Mucosa of descending colon (tissue), 3 donors: ENCODE results near the gene ERP27. TPM values are rescaled to one million over a fixed set of nuclear protein-coding genes. Genes with fewer than 3 reads are reported as not detected.
A peak's percentile ranks its signal among the peaks of the same experiment; 100 is the strongest.

Experiments used
- ATAC-seq: fragments of 200-7000 bp; cut with Tn5 transposase; one replicate; pipeline ENCODE4 v1.9.1; 2020; ENCODE audit warnings: mild to moderate bottlenecking, moderate library complexity
- DNase-seq, 3 donors: peaks; one replicate each; pipeline ENCODE4 v3.0.0-alpha.2; 2020
- H3K36me3 ChIP-seq: fragments of 200-600 bp; one replicate; pipeline ENCODE4 v1.8.0; 2021; ENCODE audit warnings: low read depth, mild to moderate bottlenecking
- H3K4me1 ChIP-seq: fragments of 200-600 bp; one replicate; pipeline ENCODE4 v1.8.0; 2021; ENCODE audit warnings: low read depth, mild to moderate bottlenecking
- H3K4me3 ChIP-seq: fragments of 200-600 bp; one replicate; pipeline ENCODE4 v1.8.0; 2021; ENCODE audit warnings: mild to moderate bottlenecking
- H3K9me3 ChIP-seq: fragments of 200-600 bp; one replicate; pipeline ENCODE4 v1.8.0; 2021; ENCODE audit warnings: mild to moderate bottlenecking
- intact Hi-C, 2 donors: fragments of 100-400 bp; cut with DNase I in 1 of 2; cut with micrococcal nuclease in 1 of 2; formaldehyde crosslinking; loops; one replicate each; pipeline versions ENCODE4 v1.11.0 to v1.11.1; 2022; cut with DNase I, micrococcal nuclease
- total RNA-seq, 3 donors: library from RNA; stranded (reverse); fragmentation: NEBNext Ultra II Directional in 2 of 3; extraction: Animal tissue kit (Norgen Biotek cat#: 25700) in 2 of 3; gene quantifications; one replicate each; pipeline versions ENCODE4 v1.2.1 to v1.2.4, GENCODE V29; 2021 to 2023
- TF ChIP-seq, protein P1 (sequence below): fragments of 200-600 bp; IDR thresholded peaks from one replicate; pipeline ENCODE4 v1.8.0; 2022; ENCODE audit warnings: antibody characterized with exemption, mild to moderate bottlenecking
- donor health status: DM: no; HTN: no; CAD: no; lungs with moderate emphysema.
- donor health status: DM: no; HTN: no; CAD: no.
- donor health status: DM: no; HTN: yes; CAD: no.

ERP27 gene
- total RNA-seq, 3 donors from 2014 or later, result 1.4 to 5.6 (median 4.1) TPM

DNA sequence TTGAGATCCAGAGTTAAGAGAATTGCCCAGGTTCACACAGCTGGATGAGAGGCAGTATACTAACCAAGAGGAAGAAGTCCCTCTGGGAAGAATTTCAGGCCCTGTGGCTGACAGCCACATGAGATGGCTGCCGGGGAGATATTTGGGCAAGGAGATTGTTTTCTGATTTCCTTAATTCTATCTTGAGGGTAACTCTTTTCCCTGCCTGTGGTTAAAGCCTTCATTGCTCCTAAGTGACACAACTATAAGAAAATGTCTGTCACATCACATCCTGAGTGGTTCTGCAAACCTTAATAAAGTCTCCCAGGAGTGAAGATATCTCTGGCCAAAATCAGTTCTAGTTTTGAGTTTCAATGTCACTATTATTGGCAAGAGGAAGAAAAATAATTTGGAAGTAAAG lies 13.5 kb upstream of the ERP27 start:
- no peaks in the 10 kb centered on the region for H3K36me3 ChIP-seq
- no peaks in the 10 kb centered on the region for H3K9me3 ChIP-seq
- peaks cover 15% of the 10 kb centered on the region for H3K4me1 ChIP-seq
- DNase-seq (no peak), ATAC-seq (no peak)
- TF ChIP-seq, protein P1, sequence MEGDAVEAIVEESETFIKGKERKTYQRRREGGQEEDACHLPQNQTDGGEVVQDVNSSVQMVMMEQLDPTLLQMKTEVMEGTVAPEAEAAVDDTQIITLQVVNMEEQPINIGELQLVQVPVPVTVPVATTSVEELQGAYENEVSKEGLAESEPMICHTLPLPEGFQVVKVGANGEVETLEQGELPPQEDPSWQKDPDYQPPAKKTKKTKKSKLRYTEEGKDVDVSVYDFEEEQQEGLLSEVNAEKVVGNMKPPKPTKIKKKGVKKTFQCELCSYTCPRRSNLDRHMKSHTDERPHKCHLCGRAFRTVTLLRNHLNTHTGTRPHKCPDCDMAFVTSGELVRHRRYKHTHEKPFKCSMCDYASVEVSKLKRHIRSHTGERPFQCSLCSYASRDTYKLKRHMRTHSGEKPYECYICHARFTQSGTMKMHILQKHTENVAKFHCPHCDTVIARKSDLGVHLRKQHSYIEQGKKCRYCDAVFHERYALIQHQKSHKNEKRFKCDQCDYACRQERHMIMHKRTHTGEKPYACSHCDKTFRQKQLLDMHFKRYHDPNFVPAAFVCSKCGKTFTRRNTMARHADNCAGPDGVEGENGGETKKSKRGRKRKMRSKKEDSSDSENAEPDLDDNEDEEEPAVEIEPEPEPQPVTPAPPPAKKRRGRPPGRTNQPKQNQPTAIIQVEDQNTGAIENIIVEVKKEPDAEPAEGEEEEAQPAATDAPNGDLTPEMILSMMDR, result no peak
- no peak overlapping the region for H3K4me3 ChIP-seq
- intact Hi-C loops, result no loop called here

DNA sequence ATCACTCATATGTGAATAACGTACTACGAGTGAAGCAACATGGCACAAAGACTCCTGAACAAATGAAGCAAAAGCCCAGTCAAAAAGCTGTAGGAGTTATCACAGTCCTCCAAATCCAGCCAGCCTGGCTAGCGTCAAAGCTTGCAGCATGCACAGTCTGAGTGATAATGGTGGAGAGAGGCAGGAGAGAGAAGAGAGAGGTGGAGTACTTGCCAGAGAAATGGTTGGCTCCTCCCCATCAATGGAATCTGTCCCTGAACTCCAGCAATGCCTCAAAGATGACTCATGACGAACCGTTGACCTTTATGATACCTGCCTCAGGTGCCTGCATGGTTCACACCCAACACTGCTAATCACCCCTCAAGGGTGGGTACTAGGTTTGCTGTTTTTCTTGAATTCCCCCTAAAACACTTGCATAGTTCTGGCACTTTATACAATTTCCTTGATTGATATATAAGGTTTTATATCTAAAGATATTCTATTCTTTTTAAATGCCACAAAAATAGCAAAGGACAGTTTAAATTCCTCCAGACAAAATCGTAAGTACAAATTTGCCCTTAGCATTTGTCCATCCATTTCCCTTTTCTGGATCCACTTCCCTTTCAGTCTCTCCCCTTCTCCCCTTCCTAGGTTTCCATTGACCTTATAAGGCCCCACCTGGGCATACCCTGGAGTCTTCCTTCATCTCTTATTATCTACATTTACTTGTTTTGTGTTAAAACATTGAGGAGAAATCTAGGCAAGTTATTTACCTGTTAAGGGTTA lies 12.8 kb upstream of the ERP27 start:
- peak; percentile 73 for ATAC-seq

DNA sequence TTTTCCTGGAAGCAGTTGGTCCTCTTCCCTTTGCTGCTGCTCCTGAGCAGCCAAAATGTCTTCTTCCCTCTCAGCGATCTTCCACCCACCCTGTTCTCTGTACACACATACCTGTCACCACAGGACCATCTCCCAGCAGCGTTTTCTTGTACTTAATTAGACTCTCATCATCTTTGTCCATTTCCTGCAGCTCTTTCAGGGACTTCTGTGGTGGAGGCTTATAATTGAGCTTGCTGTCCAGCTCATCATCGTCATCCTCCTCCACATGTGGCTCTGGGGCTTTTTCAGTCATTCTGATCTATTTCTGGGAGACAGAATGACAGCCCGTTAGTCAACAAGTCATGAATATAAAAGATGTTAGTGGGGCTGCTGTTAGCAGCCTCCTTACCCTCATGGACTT lies 12.1 kb upstream of the ERP27 start:
- TF ChIP-seq, protein P1, result no peak
- Histone ChIP-seq H3K9me3 (no peaks in the 10 kb centered on the region), H3K4me1 (peaks cover 15% of the 10 kb centered on the region), H3K4me3 (no peak overlapping the region), H3K36me3 (no peaks in the 10 kb centered on the region)
- intact Hi-C loops, result no loop called here
- ATAC-seq (no peak), DNase-seq (no peak)

More for the DNA sequence above, 12.8 kb upstream of the ERP27 start:
- DNase-seq, result no peak
- Histone ChIP-seq H3K4me3 (no peak overlapping the region), H3K4me1 (peaks cover 15% of the 10 kb centered on the region), H3K9me3 (no peaks in the 10 kb centered on the region), H3K36me3 (no peaks in the 10 kb centered on the region)
- intact Hi-C loops, result no loop called here
- TF ChIP-seq, protein P1, result no peak

DNA sequence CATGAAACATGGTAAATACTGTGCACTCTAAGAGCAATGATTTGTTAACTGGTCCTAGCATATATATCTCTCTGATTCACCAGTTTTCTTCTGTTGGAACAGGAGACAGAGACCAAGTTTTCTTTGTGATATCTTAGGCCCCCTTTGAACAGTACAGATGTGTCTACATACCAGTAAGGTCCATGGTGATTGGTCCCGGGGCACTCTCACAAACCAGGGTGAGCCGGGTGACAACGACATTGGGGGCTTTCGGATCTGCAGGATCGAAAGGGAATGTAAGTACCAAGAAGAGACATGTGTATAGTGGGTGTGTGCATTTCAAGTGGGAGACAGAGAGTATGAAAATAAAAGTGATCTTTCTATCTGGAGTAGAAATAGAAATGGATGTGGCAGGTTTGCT lies 11.3 kb upstream of the ERP27 start:
- H3K4me3 ChIP-seq, result no peak overlapping the region
- no peaks in the 10 kb centered on the region for H3K9me3 ChIP-seq
- intact Hi-C loops, result no loop called here
- no peak for ATAC-seq
- no peaks in the 10 kb centered on the region for H3K36me3 ChIP-seq
- TF ChIP-seq, protein P1, result no peak
- H3K4me1 ChIP-seq, result peaks cover 15% of the 10 kb centered on the region
- DNase-seq, result peak in 1 of 3 donors; percentile 34

DNA sequence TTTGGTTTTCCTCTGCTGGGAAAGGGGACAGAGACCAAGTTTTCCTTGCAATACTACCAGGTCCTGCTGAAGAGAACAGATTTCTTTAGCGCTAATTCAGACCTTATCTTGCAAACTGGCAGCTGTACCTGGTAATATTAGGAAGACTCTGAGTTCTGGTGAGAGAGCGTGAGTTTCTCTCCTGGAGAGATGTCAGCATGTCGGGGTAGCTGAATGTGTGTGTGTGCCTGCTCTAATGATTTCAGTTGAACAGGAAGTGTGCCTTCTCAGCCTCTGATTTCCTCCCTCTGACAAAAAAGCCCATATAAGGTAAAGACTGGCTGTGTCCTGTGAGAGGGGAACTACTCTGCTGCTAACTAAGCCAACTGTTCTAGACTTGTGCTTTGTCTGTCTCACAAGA lies 10.3 kb upstream of the ERP27 start:
- intact Hi-C loops, result no loop called here
- peaks cover 15% of the 10 kb centered on the region for H3K4me1 ChIP-seq
- no peak overlapping the region for H3K4me3 ChIP-seq
- ATAC-seq (peak; percentile 84), DNase-seq (peak in 1 of 3 donors; percentile 54)
- TF ChIP-seq, protein P1, result no peak
- H3K36me3 ChIP-seq, result no peaks in the 10 kb centered on the region
- no peaks in the 10 kb centered on the region for H3K9me3 ChIP-seq
